Astrocyte (in vitro differentiated cells and primary cell): ENCODE results near the gene SECISBP2. TPM values are rescaled to one million over a fixed set of nuclear protein-coding genes. Genes with fewer than 3 reads are reported as not detected.

Experiments used
- DNase-seq: peaks from one replicate; pipeline ENCODE4 v3.0.0-alpha.2; 2010; ENCODE audit warnings: low read depth
- FAIRE-seq: peaks from 2 replicates; lab custom pipeline; 2011; peaks lifted over from hg19 to GRCh38; lab: Jason Lieb, UNC
- H2AFZ ChIP-seq: 2 replicates; pipeline ENCODE4 v1.6.0; 2012; ENCODE audit warnings: low read depth, low read length, inconsistent platforms
- H3K27ac ChIP-seq: 2 replicates; pipeline ENCODE4 v1.5.1; 2011; ENCODE audit warnings: low read depth, low read length, inconsistent platforms
- H3K27me3 ChIP-seq: 2 replicates; pipeline ENCODE4 v1.6.0; 2011; ENCODE audit warnings: low read length, inconsistent platforms; ENCODE audit not compliant: insufficient read depth
- H3K36me3 ChIP-seq: 2 replicates; pipeline ENCODE4 v1.5.1; 2011; ENCODE audit warnings: low read length, inconsistent platforms; ENCODE audit not compliant: insufficient read depth
- H3K4me1 ChIP-seq: 2 replicates; pipeline ENCODE4 v1.5.1; 2011; ENCODE audit warnings: low read length, inconsistent platforms; ENCODE audit not compliant: insufficient read depth
- H3K4me2 ChIP-seq: 2 replicates; pipeline ENCODE4 v1.6.0; 2012; ENCODE audit warnings: low read length, inconsistent platforms
- H3K4me3 ChIP-seq: 2 replicates; pipeline ENCODE4 v1.5.1; 2011; ENCODE audit warnings: low read depth, mild to moderate bottlenecking, low read length, inconsistent platforms; ENCODE audit not compliant: insufficient read depth
- H3K79me2 ChIP-seq: 2 replicates; pipeline ENCODE4 v1.6.0; 2012; ENCODE audit warnings: mild to moderate bottlenecking, low read length, inconsistent platforms; ENCODE audit not compliant: insufficient read depth
- H3K9ac ChIP-seq: 2 replicates; pipeline ENCODE4 v1.6.0; 2012; ENCODE audit warnings: mild to moderate bottlenecking, low read length, inconsistent platforms
- H3K9me3 ChIP-seq: 2 replicates; pipeline ENCODE4 v1.5.1; 2012; ENCODE audit warnings: low read depth, mild to moderate bottlenecking, low read length, inconsistent platforms; ENCODE audit not compliant: insufficient read depth
- H4K20me1 ChIP-seq: 2 replicates; pipeline ENCODE4 v1.6.0; 2012; ENCODE audit warnings: low read length, inconsistent platforms; ENCODE audit not compliant: insufficient read depth
- H3K27ac Mint-ChIP-seq: one replicate; pipeline ENCODE4 v1.8.0; 2021; ENCODE audit warnings: mild to moderate bottlenecking, mixed read lengths; ENCODE audit not compliant: unreplicated experiment
- H3K27me3 Mint-ChIP-seq: one replicate; pipeline ENCODE4 v1.8.0; 2021; ENCODE audit warnings: low read depth, mixed read lengths; ENCODE audit not compliant: unreplicated experiment
- H3K36me3 Mint-ChIP-seq: one replicate; pipeline ENCODE4 v1.8.0; 2021; ENCODE audit warnings: low read depth, mixed read lengths; ENCODE audit not compliant: unreplicated experiment
- H3K4me1 Mint-ChIP-seq: one replicate; pipeline ENCODE4 v1.8.0; 2021; ENCODE audit warnings: low read depth, mixed read lengths; ENCODE audit not compliant: unreplicated experiment
- H3K4me3 Mint-ChIP-seq: one replicate; pipeline ENCODE4 v1.8.0; 2021; ENCODE audit warnings: mild to moderate bottlenecking, moderate library complexity, mixed read lengths; ENCODE audit not compliant: unreplicated experiment
- H3K9me3 Mint-ChIP-seq: one replicate; pipeline ENCODE4 v1.8.0; 2021; ENCODE audit warnings: mild to moderate bottlenecking, mixed read lengths; ENCODE audit not compliant: unreplicated experiment
- CTCF ChIP-seq: IDR thresholded peaks from 2 replicates; pipeline ENCODE4 v1.5.1; 2011; ENCODE audit warnings: low read depth, mild to moderate bottlenecking, inconsistent platforms, low read length, moderate library complexity; ENCODE audit not compliant: insufficient read depth
- EZH2 ChIP-seq: IDR thresholded peaks from 2 replicates; pipeline ENCODE4 v1.6.1; 2012; ENCODE audit warnings: mild to moderate bottlenecking, low read length, inconsistent platforms; ENCODE audit not compliant: insufficient read depth
- total RNA-seq: library from RNA; stranded (reverse); gene quantifications from 2 replicates; pipeline ENCODE4 v1.2.1, GENCODE V29; 2021

SECISBP2 gene
- total RNA-seq, 1 donor from 2014 or later, result 19.0 TPM

DNA sequence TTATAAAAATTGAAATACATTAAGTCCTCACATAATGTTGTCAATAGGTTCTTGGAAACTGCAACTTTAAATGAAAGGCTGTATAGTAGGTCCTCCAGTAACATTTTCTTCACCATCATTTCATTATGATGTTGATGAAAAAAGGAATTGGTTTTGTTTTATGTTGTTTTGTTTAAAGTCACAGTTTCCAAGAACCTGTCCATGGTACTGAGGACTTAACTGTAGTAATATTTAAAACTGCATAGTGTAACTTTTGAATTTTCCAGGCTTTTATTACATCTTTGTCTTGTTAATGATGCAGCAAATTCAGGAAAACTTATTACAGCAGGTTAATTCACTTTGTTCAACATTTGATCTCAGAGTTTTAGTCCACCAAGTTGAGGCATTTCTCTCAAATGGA is 11.6 kb downstream of the SECISBP2 start:
- DNase-seq (no peak), FAIRE-seq (no peak)
- H3K36me3 Mint-ChIP-seq, result peaks cover 11% of the 10 kb centered on the region
- Histone ChIP-seq H3K36me3 (peaks cover 46% of the 10 kb centered on the region), H3K4me1 (no peaks in the 10 kb centered on the region), H3K9ac (no peak overlapping the region), H4K20me1 (peaks cover 21% of the 10 kb centered on the region), H3K27ac (no peak overlapping the region), H3K27me3 (no peaks in the 10 kb centered on the region), H3K4me2 (no peak overlapping the region), H3K9me3 (no peaks in the 10 kb centered on the region), H3K79me2 (peaks cover 11% of the 10 kb centered on the region), H3K4me3 (no peak overlapping the region), H2AFZ (no peak overlapping the region)
- H3K27me3 Mint-ChIP-seq, result no peaks in the 10 kb centered on the region
- no peak overlapping the region for H3K4me3 Mint-ChIP-seq
- H3K27ac Mint-ChIP-seq, result no peak overlapping the region
- no peaks in the 10 kb centered on the region for H3K9me3 Mint-ChIP-seq
- TF ChIP-seq EZH2 (no peak), CTCF (no peak)
- no peaks in the 10 kb centered on the region for H3K4me1 Mint-ChIP-seq

DNA sequence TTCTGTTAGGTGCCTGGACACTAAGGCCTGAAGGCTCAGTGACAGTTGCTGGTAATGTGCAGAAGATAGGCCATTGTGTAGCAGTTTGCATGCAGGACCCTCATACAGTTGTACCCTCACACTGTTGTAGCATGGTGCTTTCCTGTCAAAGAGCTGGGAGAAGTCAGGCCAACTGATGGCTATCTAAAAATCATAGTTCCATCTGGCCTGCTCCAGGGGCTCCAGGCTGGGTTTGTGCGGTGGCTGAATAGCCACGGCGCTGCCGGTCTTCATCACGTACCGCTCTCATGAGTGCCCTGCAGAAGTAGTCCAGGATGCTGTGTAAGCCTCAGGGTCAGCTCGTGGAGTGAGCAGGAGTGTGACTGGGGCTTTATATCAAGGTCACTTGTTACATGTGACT is 12.2 kb downstream of the SECISBP2 start:
- no peaks in the 10 kb centered on the region for H3K4me1 ChIP-seq
- H3K36me3 ChIP-seq, result peaks cover 46% of the 10 kb centered on the region
- H3K27ac Mint-ChIP-seq, result no peak overlapping the region
- H2AFZ ChIP-seq, result no peak overlapping the region
- H3K27ac ChIP-seq, result no peak overlapping the region
- H3K9me3 ChIP-seq, result no peaks in the 10 kb centered on the region
- no peak overlapping the region for H3K4me3 Mint-ChIP-seq
- TF ChIP-seq CTCF, result no peak
- no peak for TF ChIP-seq EZH2
- peaks cover 6% of the 10 kb centered on the region for H3K79me2 ChIP-seq
- H3K27me3 Mint-ChIP-seq, result no peaks in the 10 kb centered on the region
- no peak overlapping the region for H3K9ac ChIP-seq
- peaks cover 16% of the 10 kb centered on the region for H4K20me1 ChIP-seq
- H3K4me2 ChIP-seq, result no peak overlapping the region
- H3K4me3 ChIP-seq, result no peak overlapping the region
- no peaks in the 10 kb centered on the region for H3K4me1 Mint-ChIP-seq
- no peaks in the 10 kb centered on the region for H3K9me3 Mint-ChIP-seq
- H3K36me3 Mint-ChIP-seq, result peaks cover 11% of the 10 kb centered on the region
- DNase-seq (no peak), FAIRE-seq (no peak)
- no peaks in the 10 kb centered on the region for H3K27me3 ChIP-seq

DNA sequence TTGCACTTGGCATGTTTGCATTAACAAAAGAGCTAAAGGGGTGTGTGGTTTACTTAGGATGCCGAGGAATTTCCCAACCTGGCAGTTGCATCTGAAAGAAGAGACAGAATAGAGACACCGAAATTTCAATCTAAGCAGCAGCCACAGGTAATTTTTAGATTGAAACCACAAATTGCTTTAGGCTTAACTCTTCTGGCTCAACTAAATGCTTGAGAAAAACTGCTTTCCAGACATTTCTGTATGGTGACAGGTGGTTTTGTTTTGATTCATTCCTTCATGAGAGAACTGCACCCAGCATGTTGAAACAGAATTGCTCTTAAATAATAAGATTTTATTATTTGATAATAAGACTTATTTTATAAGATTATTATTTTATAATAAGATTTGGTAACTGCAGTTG is 21.5 kb downstream of the SECISBP2 start:
- H3K27ac Mint-ChIP-seq, result no peak overlapping the region
- H3K36me3 ChIP-seq, result peaks cover 48% of the 10 kb centered on the region
- H3K27me3 ChIP-seq, result no peaks in the 10 kb centered on the region
- H3K79me2 ChIP-seq, result no peaks in the 10 kb centered on the region
- TF ChIP-seq EZH2 (no peak), CTCF (no peak)
- H3K4me3 Mint-ChIP-seq, result no peak overlapping the region
- H3K4me3 ChIP-seq, result no peak overlapping the region
- no peak for FAIRE-seq
- no peak for DNase-seq
- H3K27ac ChIP-seq, result no peak overlapping the region
- H3K9me3 Mint-ChIP-seq, result no peaks in the 10 kb centered on the region
- peaks cover 6% of the 10 kb centered on the region for H4K20me1 ChIP-seq
- H3K4me1 ChIP-seq, result no peaks in the 10 kb centered on the region
- H3K4me1 Mint-ChIP-seq, result peaks cover 10% of the 10 kb centered on the region
- H3K27me3 Mint-ChIP-seq, result no peaks in the 10 kb centered on the region
- no peaks in the 10 kb centered on the region for H3K9me3 ChIP-seq
- no peak overlapping the region for H2AFZ ChIP-seq
- H3K9ac ChIP-seq, result no peak overlapping the region
- H3K36me3 Mint-ChIP-seq, result peaks cover 12% of the 10 kb centered on the region
- no peak overlapping the region for H3K4me2 ChIP-seq
